A673 (cell line): ENCODE results near the gene STAC3. TPM values are rescaled to one million over a fixed set of nuclear protein-coding genes. Genes with fewer than 3 reads are reported as not detected.

Experiments
- BruUV-seq: library from RNA; stranded (reverse); fragments of 400-500 nt; replicated peaks from 2 replicates; lab custom pipeline; 2021; lab: Mats Ljungman, UMichigan
- CTCF ChIA-PET: fragments of 300-600 bp; sonication (Branson Sonifier 250); formaldehyde crosslinking; loops from one replicate; lab custom pipeline; 2022; ENCODE audit warnings: antibody characterized with exemption; lab: Charles Lee
- POLR2A ChIA-PET: fragments of 300-600 bp; sonication (Branson Sonifier 250); formaldehyde crosslinking; loops from one replicate; lab custom pipeline; 2022; ENCODE audit warnings: antibody characterized with exemption; ENCODE audit not compliant: low non-redundant PET; lab: Charles Lee
- DNase-seq: peaks from one replicate; pipeline ENCODE4 v3.0.0-alpha.2; 2015; ENCODE audit warnings: low spot score
- H3K27ac ChIP-seq: fragments of 200-600 bp; sonication (generic); 2 replicates; pipeline ENCODE4 v1.5.1; 2016; ENCODE audit warnings: mixed run types, low read depth, mild to moderate bottlenecking, mixed read lengths, antibody characterized with exemption, low read length; ENCODE audit not compliant: poor library complexity, severe bottlenecking
- H3K27me3 ChIP-seq: fragments of 200-600 bp; sonication (generic); replicated peaks from 2 replicates; pipeline ENCODE4 v1.6.1; 2017; ENCODE audit warnings: mixed run types, low read depth, mild to moderate bottlenecking, mixed read lengths, antibody characterized with exemption, low read length; ENCODE audit not compliant: insufficient read depth, poor library complexity
- H3K36me3 ChIP-seq: fragments of 200-600 bp; sonication (generic); 2 replicates; pipeline ENCODE4 v1.6.1; 2016; ENCODE audit warnings: mixed run types, mild to moderate bottlenecking, mixed read lengths, antibody characterized with exemption, low read length; ENCODE audit not compliant: insufficient read depth, poor library complexity, severe bottlenecking
- H3K4me1 ChIP-seq: fragments of 200-600 bp; sonication (generic); 2 replicates; pipeline ENCODE4 v1.6.1; 2017; ENCODE audit warnings: mixed run types, mild to moderate bottlenecking, mixed read lengths, antibody characterized with exemption, low read length; ENCODE audit not compliant: insufficient read depth, poor library complexity, severe bottlenecking
- H3K4me3 ChIP-seq: fragments of 200-600 bp; sonication (generic); 2 replicates; pipeline ENCODE4 v1.5.1; 2016; ENCODE audit warnings: low read depth, mixed run types, mild to moderate bottlenecking, mixed read lengths, low read length; ENCODE audit not compliant: poor library complexity, severe bottlenecking
- H3K9me3 ChIP-seq: fragments of 200-600 bp; sonication (generic); 2 replicates; pipeline ENCODE4 v1.6.1; 2016; ENCODE audit warnings: mixed run types, low read depth, mild to moderate bottlenecking, mixed read lengths, antibody characterized with exemption, low read length; ENCODE audit not compliant: poor library complexity, severe bottlenecking
- CTCF ChIP-seq: fragments of 300-800, 200-600 bp; sonication (generic); conservative IDR thresholded peaks from 2 replicates; pipeline ENCODE4 v1.5.1; 2017; ENCODE audit warnings: low read depth, mild to moderate bottlenecking, antibody characterized with exemption, low read length, moderate library complexity, mixed read lengths
- EZH2 ChIP-seq: fragments of 200-600 bp; sonication (generic); IDR thresholded peaks from 2 replicates; pipeline ENCODE4 v1.6.1; 2017; ENCODE audit warnings: borderline replicate concordance, low read depth, mild to moderate bottlenecking, mixed read lengths, antibody characterized with exemption, low read length; ENCODE audit not compliant: poor library complexity, severe bottlenecking
- intact Hi-C: fragments of 100-400 bp; cut with micrococcal nuclease; formaldehyde crosslinking; loops from one replicate; pipeline ENCODE4 v1.10.0; 2022; ENCODE audit not compliant: unreplicated experiment
- total RNA-seq: library from RNA; stranded (reverse); gene quantifications from 2 replicates; pipeline ENCODE4 v1.2.3, GENCODE V29; 2021

STAC3 gene
- total RNA-seq, 1 experiment from 2014 or later = 7.0 TPM

- DNase-seq = no peak
- Histone ChIP-seq H3K4me1 (no peaks in the 10 kb centered on the region), H3K36me3 (peaks cover 9% of the 10 kb centered on the region), H3K27ac (no peak overlapping the region), H3K9me3 (no peaks in the 10 kb centered on the region), H3K4me3 (no peak overlapping the region), H3K27me3 (no peaks in the 10 kb centered on the region)
- ChIA-PET CTCF (no interaction called here), POLR2A (no interaction called here)
- TF ChIP-seq EZH2 (no peak), CTCF (no peak)
- intact Hi-C loops = no loop called here
- BruUV-seq = no TSS peak
Observed at GRCh38 chr12:57203201-57203600, 47.8 kb downstream of the STAC3 start.

GRCh38 chr12:57202321-57202720, 48.7 kb downstream of the STAC3 start:
- ChIA-PET POLR2A (no interaction called here), CTCF (no interaction called here)
- intact Hi-C loops = no loop called here
- no peak for DNase-seq
- TF ChIP-seq CTCF (no peak), EZH2 (no peak)
- Histone ChIP-seq H3K27ac (no peak overlapping the region), H3K27me3 (no peaks in the 10 kb centered on the region), H3K4me1 (no peaks in the 10 kb centered on the region), H3K9me3 (no peaks in the 10 kb centered on the region), H3K36me3 (peaks cover 9% of the 10 kb centered on the region), H3K4me3 (no peak overlapping the region)
- BruUV-seq = no TSS peak

- Histone ChIP-seq H3K27ac (no peak overlapping the region), H3K9me3 (no peaks in the 10 kb centered on the region), H3K4me1 (no peaks in the 10 kb centered on the region), H3K27me3 (no peaks in the 10 kb centered on the region), H3K4me3 (no peak overlapping the region), H3K36me3 (peaks cover 9% of the 10 kb centered on the region)
- CTCF ChIA-PET = no interaction called here
- POLR2A ChIA-PET = no interaction called here
- TF ChIP-seq CTCF (no peak), EZH2 (no peak)
- DNase-seq = no peak
- intact Hi-C loops = no loop called here
- no TSS peak for BruUV-seq
Observed at GRCh38 chr12:57201631-57202030, 49.4 kb downstream of the STAC3 start.
